Renal pelvis (tissue), 4 donors: ENCODE data around the gene ASB2. TPM values are rescaled to one million over a fixed set of nuclear protein-coding genes. Genes with fewer than 3 reads are reported as not detected.

Experiments
- DNase-seq: peaks from one replicate; pipeline ENCODE4 v3.0.0-alpha.2; 2013
- polyA plus RNA-seq, 3 donors: library from polyadenylated mRNA; unstranded; fragments of 120-200 nt; gene quantifications; one replicate each; pipeline ENCODE4 v1.2.1, GENCODE V29; 2013; ENCODE audit not compliant: insufficient read length in 3 of 3

Gene ASB2
- polyA plus RNA-seq, 3 donors, result 0.29 to 0.51 (median 0.37) TPM

DNA sequence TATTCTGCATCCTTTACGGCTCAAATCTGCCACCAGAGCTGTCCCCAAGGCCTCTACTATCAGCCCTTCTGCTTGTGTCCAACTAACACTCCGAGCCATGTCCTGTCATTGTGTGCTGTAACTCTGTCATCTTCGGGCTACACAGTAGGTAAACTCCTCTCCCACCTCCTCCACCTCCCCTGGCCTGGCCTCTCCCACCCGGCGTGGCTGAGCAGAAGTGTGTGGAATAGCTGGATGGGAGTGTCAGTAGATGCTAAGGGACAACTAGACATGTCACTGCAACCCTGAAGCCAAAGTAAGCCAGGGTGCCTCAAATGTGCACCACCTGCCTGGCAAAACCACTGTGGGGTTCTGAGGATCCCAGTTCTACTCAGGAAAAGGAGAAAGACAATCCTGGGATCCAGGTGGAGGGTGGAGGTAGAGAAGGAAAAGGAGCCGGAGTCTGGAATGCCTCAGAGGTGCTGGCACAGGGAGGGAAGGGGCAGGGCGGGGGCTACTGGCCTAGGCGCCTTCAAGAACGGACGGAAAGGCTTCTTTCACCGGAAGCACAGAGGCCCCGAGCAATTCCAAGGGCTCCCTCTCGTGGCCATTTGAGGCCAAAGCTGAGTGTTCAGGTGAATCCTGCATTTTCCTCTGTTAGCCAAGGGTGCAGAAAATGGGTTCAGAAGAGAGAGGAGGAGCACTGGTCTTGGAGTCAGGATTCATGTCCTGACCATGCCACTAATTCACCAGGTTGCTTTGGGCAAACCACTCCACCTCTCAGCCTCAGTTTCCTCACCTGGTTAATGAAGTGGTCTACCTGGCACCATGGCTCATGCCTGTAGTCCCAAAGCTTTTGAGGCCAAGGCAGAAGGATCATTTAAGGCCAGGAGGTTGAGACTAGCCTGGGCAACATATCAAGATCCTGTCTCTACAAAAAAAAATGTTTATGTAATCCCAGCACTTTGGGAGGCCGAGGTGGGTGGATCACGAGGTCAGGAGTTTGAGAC is 69.7 kb downstream of the ASB2 start:
- peak; percentile 47 for DNase-seq

DNA sequence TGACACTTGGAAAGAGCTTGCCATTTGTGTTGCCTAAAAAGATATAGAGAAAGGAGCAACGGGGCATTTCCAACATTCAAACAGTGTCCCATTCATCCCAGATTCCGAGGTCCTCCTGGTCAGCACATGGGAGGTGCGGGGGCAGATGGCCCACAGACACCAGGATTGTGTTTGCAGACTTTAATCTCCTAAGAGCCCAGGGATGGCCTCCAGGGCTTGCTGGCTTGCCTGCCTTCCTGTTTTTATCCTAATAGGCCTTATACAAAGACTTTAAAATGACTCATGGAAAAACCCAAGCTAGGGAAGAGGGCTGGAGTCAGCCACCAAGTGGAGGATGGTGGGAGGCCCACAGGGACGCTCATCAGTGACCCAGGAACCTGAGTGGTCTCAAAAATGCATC is 70.7 kb downstream of the ASB2 start:
- no peak for DNase-seq

DNA sequence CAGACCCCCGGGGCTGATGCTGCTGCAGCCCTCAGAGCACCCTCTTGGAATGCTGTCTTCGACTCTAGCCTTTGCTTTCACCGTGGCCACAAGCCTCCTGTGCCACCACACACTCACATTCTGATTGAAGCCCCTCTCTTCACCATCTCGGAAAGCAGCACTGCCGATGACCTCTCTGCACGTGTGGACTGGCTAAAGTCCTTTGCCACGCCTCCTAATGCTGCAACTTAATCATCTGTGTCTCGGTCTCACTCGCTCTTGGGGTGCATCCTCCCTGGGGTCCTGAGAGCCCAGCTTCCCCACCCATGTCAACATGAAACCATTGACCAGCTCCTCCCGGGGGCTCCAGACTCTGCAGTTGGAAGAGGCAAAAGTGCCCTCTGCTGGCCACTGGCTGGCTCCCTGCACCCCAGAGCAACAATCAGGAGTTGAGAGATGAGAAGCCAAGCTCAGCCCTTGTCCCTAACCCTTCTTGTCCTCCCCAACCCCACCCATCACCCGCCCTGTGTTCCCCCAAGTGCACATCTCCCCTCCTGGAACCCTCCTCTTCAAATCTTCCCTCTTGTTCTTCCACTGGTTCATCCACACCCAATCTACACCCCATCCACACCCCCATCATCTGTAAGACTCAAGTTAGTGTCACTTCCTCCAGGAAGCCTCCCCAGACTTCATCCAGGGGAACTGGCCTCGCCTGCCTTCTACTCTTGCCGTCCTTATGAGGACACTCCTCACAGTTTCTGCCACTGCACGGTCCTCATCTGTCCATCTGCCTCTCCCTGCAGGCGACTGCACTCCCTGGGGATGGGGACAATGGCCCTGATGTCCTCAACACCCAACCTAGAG is 72.8 kb downstream of the ASB2 start:
- DNase-seq, result no peak

DNA sequence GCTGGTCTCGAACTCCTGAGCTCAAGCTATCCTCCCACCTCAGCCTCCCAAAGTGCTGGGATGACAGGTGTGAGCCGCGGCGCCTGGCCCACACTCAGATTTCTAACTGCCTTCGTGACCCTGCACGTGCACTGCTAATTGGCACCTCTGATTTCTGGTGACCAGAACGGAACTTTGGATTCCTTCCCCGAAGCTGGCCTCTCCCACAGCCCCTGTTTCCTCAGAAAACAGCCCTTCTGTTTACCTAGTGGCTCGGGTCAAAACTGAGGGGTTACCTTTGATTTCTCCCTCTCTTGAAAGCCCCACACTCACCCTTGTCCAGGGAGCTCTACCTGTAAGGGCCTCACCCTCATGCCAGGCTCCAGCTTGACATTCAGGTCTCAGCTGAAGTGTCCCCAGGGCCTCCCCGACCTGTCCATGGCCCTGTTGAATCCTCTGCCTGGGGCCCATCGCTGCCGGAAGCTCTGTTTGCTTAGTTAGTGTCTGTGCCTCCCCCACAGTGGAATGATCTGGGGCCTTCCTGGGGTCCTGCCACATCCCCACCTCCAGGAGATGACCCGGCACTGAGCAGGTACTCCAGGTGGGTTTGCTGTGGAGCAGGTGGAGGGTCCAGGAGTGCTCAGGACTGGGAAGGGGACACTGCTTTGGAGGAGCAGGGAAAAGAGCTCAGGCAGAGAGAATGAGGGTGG is 73.6 kb downstream of the ASB2 start:
- no peak for DNase-seq

- DNase-seq, result no peak
Observed at GRCh38 chr14:93901813-93902212, 74.6 kb downstream of the ASB2 start.

DNA sequence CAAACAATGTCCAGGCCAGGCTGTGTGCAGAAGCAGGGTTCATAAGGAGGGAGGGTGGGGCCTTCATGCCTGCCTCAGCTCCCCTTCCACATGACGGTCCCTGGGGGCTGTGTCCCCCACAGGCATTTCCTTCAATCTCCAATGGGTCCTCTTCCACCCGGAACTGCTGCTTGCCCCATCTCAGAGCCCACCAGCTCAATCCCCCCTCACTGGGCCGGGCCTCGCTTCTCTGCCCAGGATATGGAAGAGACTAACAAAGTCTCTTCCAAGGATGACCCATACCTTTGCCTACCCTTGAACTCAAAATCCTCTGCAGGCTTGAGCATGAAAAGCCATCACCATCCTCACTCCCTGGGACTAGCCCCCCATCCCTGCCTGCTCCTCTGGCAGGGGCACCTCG is 77.6 kb downstream of the ASB2 start:
- DNase-seq, result no peak

DNA sequence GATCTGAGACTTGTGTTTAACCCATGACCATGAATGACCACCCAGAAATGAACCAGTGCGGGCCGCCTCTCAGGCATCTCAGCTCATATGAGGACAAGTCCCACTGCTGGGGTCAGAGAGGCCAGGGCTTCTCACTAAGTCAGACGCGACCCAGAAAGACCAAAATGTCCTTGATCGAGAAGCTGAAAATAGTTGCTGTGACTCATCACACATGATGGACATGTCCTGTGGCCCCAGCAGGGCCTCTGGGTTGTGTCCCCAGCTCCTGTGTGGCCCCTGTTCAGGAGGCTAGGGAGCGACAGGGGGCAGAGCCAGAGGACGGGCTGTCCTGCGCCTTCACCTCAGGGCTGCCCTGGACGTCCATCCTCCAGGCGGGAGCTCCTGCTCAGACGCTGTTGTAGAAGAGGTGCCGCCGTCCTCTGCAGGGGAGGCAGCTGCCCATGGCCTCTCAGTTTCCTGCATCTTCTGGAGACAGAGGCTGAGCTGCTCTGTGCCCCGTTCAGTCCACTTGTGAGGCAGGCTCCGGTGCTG is 78.2 kb downstream of the ASB2 start:
- DNase-seq, result no peak

DNA sequence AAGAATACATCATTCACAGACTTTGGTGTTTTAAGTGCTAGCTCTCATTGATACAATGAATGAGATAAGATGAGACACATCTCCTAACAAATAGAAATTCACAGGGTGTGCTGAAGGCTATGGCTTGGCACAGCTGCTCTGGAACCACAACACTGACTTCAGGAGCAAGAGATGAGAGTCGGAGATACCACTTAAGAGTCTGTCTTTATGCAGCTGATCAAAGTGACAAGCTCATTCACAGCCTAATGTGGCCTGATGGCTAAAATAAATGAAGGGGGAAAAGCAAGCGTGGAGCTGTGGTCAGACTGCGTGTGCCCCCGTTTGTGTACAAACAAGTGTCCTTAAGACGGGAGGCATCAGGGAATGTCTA is 78.9 kb downstream of the ASB2 start:
- no peak for DNase-seq

DNA sequence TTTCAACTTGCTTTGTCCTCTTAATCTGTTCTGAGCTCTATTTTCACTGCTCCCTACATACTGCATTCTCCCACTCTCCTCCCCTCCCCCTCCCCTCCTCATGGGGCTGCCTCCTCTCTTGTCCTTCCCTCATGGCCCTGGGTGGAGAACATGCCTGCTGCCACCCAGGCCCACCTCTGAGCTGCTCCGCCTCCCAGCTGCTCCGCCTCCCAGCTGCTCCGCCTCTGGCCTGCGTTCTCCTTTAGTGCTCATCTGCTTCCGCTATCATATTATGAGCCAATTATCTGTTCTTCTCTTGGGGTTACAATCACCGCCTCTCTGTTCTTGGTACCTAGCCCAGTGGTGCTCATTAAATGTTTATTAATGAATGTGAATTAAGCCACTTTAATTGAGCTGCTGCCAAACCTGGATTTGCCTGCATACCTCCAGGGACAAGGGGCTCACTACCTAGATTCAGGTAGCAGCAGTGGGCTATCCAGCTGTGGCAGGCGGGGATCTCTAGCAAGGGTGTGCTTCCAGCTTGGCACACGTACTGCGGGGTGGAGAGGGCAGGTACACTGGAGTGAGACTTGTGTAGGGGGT is 81.3 kb downstream of the ASB2 start:
- no peak for DNase-seq

DNA sequence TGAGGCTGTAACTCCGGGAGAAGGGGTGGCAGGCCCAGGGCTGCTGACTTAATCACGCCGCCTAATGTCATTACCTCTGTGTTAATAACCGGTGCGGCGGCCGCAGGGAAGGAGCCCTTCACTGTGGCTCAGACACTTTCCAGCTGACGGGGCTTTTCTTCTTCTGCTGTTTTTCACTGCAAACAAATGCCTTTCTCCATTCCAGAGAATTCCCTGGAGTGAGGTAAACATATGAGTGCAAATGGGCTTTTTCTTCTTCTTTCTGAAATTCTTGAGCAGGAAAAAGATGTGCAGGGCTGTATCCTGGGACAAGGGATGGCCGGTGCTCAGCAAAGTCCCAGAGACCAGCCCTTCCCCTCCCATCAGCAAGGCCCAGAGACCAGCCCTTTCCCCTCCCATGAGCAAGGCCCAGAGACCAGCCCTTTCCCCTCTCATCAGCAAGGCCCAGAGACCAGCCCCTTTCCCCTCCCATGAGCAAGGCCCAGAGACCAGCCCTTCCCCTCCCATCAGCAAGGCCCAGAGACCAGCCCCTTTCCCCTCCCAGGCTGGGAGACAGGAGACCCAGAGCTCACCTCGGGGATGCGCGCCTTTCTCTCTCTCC is 82.6 kb downstream of the ASB2 start:
- DNase-seq, result no peak

DNA sequence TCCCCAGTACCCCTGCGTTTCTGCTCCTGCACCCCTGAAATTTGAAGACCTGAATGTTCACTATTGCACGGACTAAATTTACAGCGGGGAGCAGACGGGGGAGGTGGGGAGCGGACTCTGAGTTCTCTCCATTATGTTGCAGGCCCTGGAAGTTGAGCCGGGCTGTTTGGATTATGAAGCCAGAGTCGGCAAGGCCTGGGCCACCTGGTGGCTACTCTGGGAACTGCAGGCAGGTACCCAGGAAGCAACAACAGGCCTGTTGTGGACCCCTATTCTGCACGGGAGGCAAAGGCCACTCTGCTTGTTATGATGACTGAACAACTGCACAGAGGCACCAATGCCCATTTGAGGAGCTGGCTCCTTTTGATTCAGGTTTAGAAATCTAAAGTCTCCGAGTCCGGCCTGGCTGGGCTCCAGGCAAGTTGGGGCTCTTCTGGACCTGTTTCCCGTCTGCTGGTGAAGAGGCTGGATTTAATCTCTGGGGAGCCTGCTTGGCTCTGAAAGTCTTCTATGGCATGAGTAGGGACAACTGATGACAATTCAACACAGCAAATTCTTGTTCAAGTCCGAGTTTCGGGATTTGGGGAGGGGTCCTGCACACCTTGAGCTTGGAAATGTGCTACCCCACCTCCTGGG is 83.3 kb downstream of the ASB2 start:
- DNase-seq, result peak; percentile 62

GRCh38 chr14:93892505-93892839 is 83.9 kb downstream of the ASB2 start:
- DNase-seq, result no peak

- no peak for DNase-seq
Observed at GRCh38 chr14:93891756-93892504, 84.4 kb downstream of the ASB2 start.

DNA sequence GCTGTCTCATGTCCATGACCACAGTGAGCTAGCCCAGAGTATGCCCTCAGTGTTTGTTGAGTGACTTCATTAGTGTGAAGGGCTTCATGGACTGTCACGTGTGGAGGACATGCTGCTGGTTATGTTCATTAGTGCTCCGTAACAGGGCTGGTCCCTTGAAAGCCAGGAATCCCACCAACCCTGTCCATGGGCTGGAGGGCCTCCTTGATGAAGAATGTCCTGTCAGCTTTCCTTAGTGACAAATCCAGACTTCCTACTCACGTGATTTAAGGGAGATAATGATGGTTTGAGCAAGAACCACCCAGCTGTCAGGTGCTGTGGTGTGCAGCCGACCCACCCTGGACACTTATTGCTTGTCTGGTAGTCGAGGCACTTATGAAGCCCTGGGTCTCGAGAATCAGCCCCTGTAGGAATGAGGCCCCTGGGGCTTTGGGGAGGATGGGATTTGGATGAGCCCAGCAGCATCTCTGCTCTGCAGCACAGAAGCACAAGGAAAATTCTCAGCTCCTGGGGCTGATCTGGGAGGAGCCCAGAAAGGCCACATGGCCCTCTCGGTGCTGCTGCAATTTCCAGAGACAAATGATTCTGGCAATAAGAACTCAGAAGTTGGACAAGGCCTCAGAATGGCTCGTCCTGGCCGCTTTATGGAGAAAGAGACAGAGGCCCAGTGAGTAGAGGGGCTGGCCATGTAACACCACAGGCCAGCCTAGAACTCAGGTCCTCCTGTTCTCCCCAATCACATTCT is 86.5 kb downstream of the ASB2 start:
- no peak for DNase-seq

GRCh38 chr14:93888995-93889394 is 87.4 kb downstream of the ASB2 start:
- no peak for DNase-seq

DNA sequence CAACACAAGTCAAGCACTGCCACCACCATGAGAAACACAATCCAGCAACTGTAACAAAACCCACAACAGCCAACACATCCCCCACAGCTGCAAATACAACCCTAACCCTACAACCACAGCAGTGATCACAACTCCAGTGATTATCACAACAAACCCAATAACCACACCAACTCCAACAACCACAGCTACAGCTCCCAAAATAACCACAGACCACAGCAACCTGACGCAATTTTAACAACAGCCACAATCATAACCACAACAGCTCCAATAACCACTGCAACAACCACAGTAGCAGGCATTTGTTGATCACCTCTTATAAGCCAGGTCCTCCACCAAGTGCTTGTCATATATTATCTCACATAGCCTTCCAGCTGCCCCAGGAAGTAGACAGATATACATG is 91.4 kb downstream of the ASB2 start:
- DNase-seq, result no peak
